Measurements from ENCODE around the gene BRAP.

Gene BRAP

GRCh38 chr12:111685811-111686573, at the start of gene BRAP, which contains the start of gene ACAD10 (continued):
- TF ChIP-seq TRIM28 (IDR thresholded peaks at IDR 0.05; ENCODE audit: borderline replicate concordance, low read length) (peak; percentile 68; the same call in 1 of the 2 replicates), ZNF214 (tag by site-specific recombination; IDR thresholded peaks at IDR 0.05; ENCODE audit: borderline replicate concordance) (no peak), ZNF335 (tag by site-specific recombination; conservative IDR thresholded peaks at IDR 0.05) (peak; percentile 78), REST (tag by site-specific recombination; IDR thresholded peaks at IDR 0.05) (no peak), ZNF121 (tag by site-specific recombination; IDR thresholded peaks at IDR 0.05) (peak; percentile 55; the same call in 1 of the 2 replicates), PRDM4 (tag by site-specific recombination; IDR thresholded peaks at IDR 0.05) (no peak), BCL6B (tag by site-specific recombination; IDR thresholded peaks at IDR 0.05) (no peak), ZSCAN16 (tag by site-specific recombination; IDR thresholded peaks at IDR 0.05) (no peak), KLF16 (tag by site-specific recombination; IDR thresholded peaks at IDR 0.05) (peak; percentile 26; the same call in 1 of the 2 replicates), ZBTB10 (tag by site-specific recombination; IDR thresholded peaks at IDR 0.05) (no peak), KLF17 (tag by site-specific recombination; IDR thresholded peaks at IDR 0.05) (peak; percentile 58), ZNF341 (tag by site-specific recombination; IDR thresholded peaks at IDR 0.05; ENCODE audit: low read depth) (peak; percentile 80), PRDM10 (tag by site-specific recombination; IDR thresholded peaks at IDR 0.05) (peak; percentile 70), ZBTB48 (tag by site-specific recombination; IDR thresholded peaks at IDR 0.05) (peak; percentile 66; the same call in 1 of the 2 replicates), ZNF311 (tag by site-specific recombination; IDR thresholded peaks at IDR 0.05; ENCODE audit: borderline replicate concordance) (no peak), ZBTB8A (tag by site-specific recombination; IDR thresholded peaks at IDR 0.05) (peak; percentile 64), BCL11B (tag by site-specific recombination; IDR thresholded peaks at IDR 0.05; ENCODE audit: low read depth) (peak; percentile 78), ZNF324 (tag by site-specific recombination; IDR thresholded peaks at IDR 0.05) (peak; percentile 51), ZNF280C (tag by site-specific recombination; IDR thresholded peaks at IDR 0.05) (no peak), ZNF510 (tag by site-specific recombination; IDR thresholded peaks at IDR 0.05; ENCODE audit: insufficient replicate concordance) (no peak), ZBTB21 (tag by site-specific recombination; IDR thresholded peaks at IDR 0.05) (peak; percentile 38; the same call in 1 of the 2 replicates)
